ENCODE measurements around the gene BRK1. TPM values are rescaled to one million over a fixed set of nuclear protein-coding genes. Genes with fewer than 3 reads are reported as not detected.
"Not testable (repeated sequence)": the region's sequence is repeated elsewhere in the genome, so short reads cannot be mapped to it uniquely, and the experiment has no call there.

The BRK1 gene
- polyA plus RNA-seq, 1 donor = 127 TPM

GRCh38 chr3:10142707-10143560 is 27.5 kb downstream of the BRK1 start:
- DNase-seq (ENCODE audit: low read depth) = no peak

GRCh38 chr3:10145685-10146084 is 30.2 kb downstream of the BRK1 start:
- DNase-seq (ENCODE audit: low read depth) = no peak

- no peak for DNase-seq (ENCODE audit: low read depth)
Observed at GRCh38 chr3:10149226-10149625, 33.8 kb downstream of the BRK1 start.

- DNase-seq (ENCODE audit: low read depth) = no peak
Observed at GRCh38 chr3:10150987-10151386, 35.5 kb downstream of the BRK1 start.

GRCh38 chr3:10154335-10155122 is 39.1 kb downstream of the BRK1 start:
- no peak for DNase-seq (ENCODE audit: low read depth)

GRCh38 chr3:10155123-10155472 is 39.6 kb downstream of the BRK1 start:
- DNase-seq (ENCODE audit: low read depth) = no peak

GRCh38 chr3:10155658-10156057 is 40.2 kb downstream of the BRK1 start:
- DNase-seq (ENCODE audit: low read depth) = no peak

- no peak for DNase-seq (ENCODE audit: low read depth)
Observed at GRCh38 chr3:10157031-10157430, 41.6 kb downstream of the BRK1 start.

GRCh38 chr3:10158555-10158954 is 43.1 kb downstream of the BRK1 start:
- not testable (repeated sequence) for DNase-seq (ENCODE audit: low read depth)

GRCh38 chr3:10160346-10160745 is 44.9 kb downstream of the BRK1 start:
- no peak for DNase-seq (ENCODE audit: low read depth)

- no peak for DNase-seq (ENCODE audit: low read depth)
Observed at GRCh38 chr3:10160925-10161324, 45.5 kb downstream of the BRK1 start.

- no peak for DNase-seq (ENCODE audit: low read depth)
Observed at GRCh38 chr3:10162185-10162584, 46.7 kb downstream of the BRK1 start.

GRCh38 chr3:10164201-10164545 is 48.7 kb downstream of the BRK1 start:
- DNase-seq (ENCODE audit: low read depth) = not testable (repeated sequence)

GRCh38 chr3:10164546-10165393 is 49.3 kb downstream of the BRK1 start, which contains the start of gene IRAK2:
IRAK2 (plus strand) TSS chr3:10164919; CDS start chr3:10164955, 36 bp downstream.
- DNase-seq (ENCODE audit: low read depth) = no peak

GRCh38 chr3:10166213-10166604 is 50.7 kb downstream of the BRK1 start:
- DNase-seq (ENCODE audit: low read depth) = no peak

GRCh38 chr3:10169000-10169496 is 53.6 kb downstream of the BRK1 start:
- no peak for DNase-seq (ENCODE audit: low read depth)

- no peak for DNase-seq (ENCODE audit: low read depth)
Observed at GRCh38 chr3:10170915-10171478, 55.5 kb downstream of the BRK1 start.

GRCh38 chr3:10173095-10173925 is 57.8 kb downstream of the BRK1 start:
- DNase-seq (ENCODE audit: low read depth) = no peak

- DNase-seq (ENCODE audit: low read depth) = no peak
Observed at GRCh38 chr3:10173926-10174435, 58.5 kb downstream of the BRK1 start.

GRCh38 chr3:10175334-10175733 is 59.9 kb downstream of the BRK1 start:
- not testable (repeated sequence) for DNase-seq (ENCODE audit: low read depth)

Measured in forelimb muscle (tissue), 1 donor.